Suprapubic skin (tissue), 4 donors: ENCODE results near the gene NAA80. TPM values are rescaled to one million over a fixed set of nuclear protein-coding genes. Genes with fewer than 3 reads are reported as not detected.

Experiments used
- DNase-seq, 2 donors: peaks; one replicate each; pipeline ENCODE4 v3.0.0-alpha.2; 2019; ENCODE audit warnings: low spot score in 2 of 2
- H3K27ac ChIP-seq: fragments of 200-600 bp; sonication (generic); one replicate; pipeline ENCODE4 v1.5.1; 2019
- H3K27me3 ChIP-seq: fragments of 200-600 bp; sonication (generic); one replicate; pipeline ENCODE4 v1.5.1; 2019
- H3K36me3 ChIP-seq: fragments of 200-600 bp; sonication (generic); one replicate; pipeline ENCODE4 v1.5.1; 2019
- H3K4me1 ChIP-seq: fragments of 200-600 bp; sonication (generic); one replicate; pipeline ENCODE4 v1.5.1; 2019
- H3K4me3 ChIP-seq: fragments of 200-600 bp; sonication (generic); one replicate; pipeline ENCODE4 v1.5.1; 2019; ENCODE audit warnings: mild to moderate bottlenecking
- H3K9me3 ChIP-seq: fragments of 200-600 bp; sonication (generic); one replicate; pipeline ENCODE4 v1.5.1; 2019
- CTCF ChIP-seq, 2 donors: fragments of 200-600 bp in 1 of 2; fragments of 450-650 bp in 1 of 2; sonication (generic) in 1 of 2; IDR thresholded peaks; one replicate each; pipeline ENCODE4 v1.5.1; 2016 to 2019; ENCODE audit warnings: antibody characterized with exemption in 2 of 2, mild to moderate bottlenecking in 1 of 2, moderate library complexity in 1 of 2
- EP300 ChIP-seq: sonication (generic); formaldehyde crosslinking; IDR thresholded peaks from one replicate; pipeline ENCODE4 v1.6.1; 2017; ENCODE audit warnings: antibody characterized with exemption
- POLR2A ChIP-seq, 2 donors: fragments of 450-650 bp; IDR thresholded peaks; one replicate each; pipeline ENCODE4 v1.6.1; 2017; ENCODE audit warnings: antibody characterized with exemption in 2 of 2, mild to moderate bottlenecking in 2 of 2, moderate library complexity in 2 of 2
- POLR2AphosphoS5 ChIP-seq, 3 donors: sonication (generic); formaldehyde crosslinking; IDR thresholded peaks; one replicate each; pipeline ENCODE4 v1.6.1; 2017; ENCODE audit warnings: antibody characterized with exemption in 3 of 3
- WGBS: methylation state at CpG from one replicate; pipeline ENCODE4 v1.1.5; 2018; 5-methylcytosine and 5-hydroxymethylcytosine counted together
- total RNA-seq, 4 donors: library from RNA; depleted of rRNA; stranded (reverse); fragments of >200 nt; gene quantifications; one replicate each; pipeline ENCODE4 v1.1.0, GENCODE V29; 2016

NAA80 gene
- total RNA-seq, 4 donors from 2014 or later: 19.5 to 23.4 (median 20.3) TPM

DNA sequence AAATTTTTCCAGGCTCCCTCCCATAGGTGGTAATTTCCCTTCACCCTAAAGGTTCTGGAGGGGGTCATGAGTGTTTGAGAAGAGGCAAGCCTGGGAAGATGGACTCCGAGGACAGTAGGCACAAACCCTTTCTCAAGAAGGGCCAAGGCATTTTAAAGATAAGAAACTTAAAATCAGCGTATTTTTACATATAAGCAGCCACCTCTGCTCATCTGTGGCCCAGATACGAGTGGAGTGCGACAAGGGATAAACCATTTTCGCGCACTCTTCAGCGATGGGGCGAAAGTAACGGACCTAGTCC is 40.9 kb upstream of the NAA80 start:
- H3K36me3 ChIP-seq: no peaks in the 10 kb centered on the region
- H3K4me1 ChIP-seq: peaks cover 70% of the 10 kb centered on the region
- peak overlapping the region; percentile 94 for H3K27ac ChIP-seq
- no peaks in the 10 kb centered on the region for H3K9me3 ChIP-seq
- H3K4me3 ChIP-seq: peak overlapping the region; percentile 73
- H3K27me3 ChIP-seq: no peaks in the 10 kb centered on the region
- no peak for TF ChIP-seq POLR2A (IDR thresholded peaks at IDR 0.05)
- TF ChIP-seq EP300: no peak
- no peak for TF ChIP-seq CTCF (IDR thresholded peaks at IDR 0.05)
- TF ChIP-seq POLR2AphosphoS5 (IDR thresholded peaks at IDR 0.05): no peak
- no peak for DNase-seq
- WGBS: 12% methylated on average over 9 of the region's 9 CpGs

GRCh38 chr3:50339485-50340146 is 40.4 kb upstream of the NAA80 start:
- H3K4me1 ChIP-seq: peaks cover 71% of the 10 kb centered on the region

GRCh38 chr3:50338965-50339364 is 39.8 kb upstream of the NAA80 start:
- Histone ChIP-seq H3K36me3 (no peaks in the 10 kb centered on the region), H3K4me3 (peak overlapping the region; percentile 73), H3K9me3 (no peaks in the 10 kb centered on the region), H3K27ac (peak overlapping the region; percentile 94), H3K27me3 (no peaks in the 10 kb centered on the region), H3K4me1 (peaks cover 78% of the 10 kb centered on the region)
- DNase-seq: no peak
- 70% methylated on average over 5 of the region's 5 CpGs for WGBS
- TF ChIP-seq CTCF (IDR thresholded peaks at IDR 0.05): no peak

More at GRCh38 chr3:50339485-50340146, 40.4 kb upstream of the NAA80 start:
- TF ChIP-seq POLR2AphosphoS5 (IDR thresholded peaks at IDR 0.05) (no peak), CTCF (IDR thresholded peaks at IDR 0.05) (no peak), EP300 (no peak), POLR2A (IDR thresholded peaks at IDR 0.05) (no peak)
- Histone ChIP-seq H3K9me3 (no peaks in the 10 kb centered on the region), H3K27me3 (no peaks in the 10 kb centered on the region), H3K27ac (peak overlapping the region; percentile 94), H3K36me3 (no peaks in the 10 kb centered on the region), H3K4me3 (peak overlapping the region; percentile 73)
- 75% methylated on average over 14 of the region's 14 CpGs for WGBS
- no peak for DNase-seq

- peaks cover 2% of the 10 kb centered on the region for H3K36me3 ChIP-seq
- no peaks in the 10 kb centered on the region for H3K27me3 ChIP-seq
- H3K27ac ChIP-seq: peak overlapping the region; percentile 94
- WGBS: no CpG with 5 or more reads among the region's 79 CpGs
- H3K4me3 ChIP-seq: peak overlapping the region; percentile 73
- no peaks in the 10 kb centered on the region for H3K9me3 ChIP-seq
- peak in 1 of 2 donors; percentile 49 for TF ChIP-seq POLR2A (IDR thresholded peaks at IDR 0.05)
- no peak for TF ChIP-seq EP300
- TF ChIP-seq POLR2AphosphoS5 (IDR thresholded peaks at IDR 0.05): peak; percentile 45 to 90 (median 49)
- no peak for TF ChIP-seq CTCF (IDR thresholded peaks at IDR 0.05)
- peak; percentile 100 for DNase-seq
- H3K4me1 ChIP-seq: peaks cover 90% of the 10 kb centered on the region
These were observed 38.1 kb upstream of the NAA80 start for GRCh38 chr3:50337175-50337861.

DNA sequence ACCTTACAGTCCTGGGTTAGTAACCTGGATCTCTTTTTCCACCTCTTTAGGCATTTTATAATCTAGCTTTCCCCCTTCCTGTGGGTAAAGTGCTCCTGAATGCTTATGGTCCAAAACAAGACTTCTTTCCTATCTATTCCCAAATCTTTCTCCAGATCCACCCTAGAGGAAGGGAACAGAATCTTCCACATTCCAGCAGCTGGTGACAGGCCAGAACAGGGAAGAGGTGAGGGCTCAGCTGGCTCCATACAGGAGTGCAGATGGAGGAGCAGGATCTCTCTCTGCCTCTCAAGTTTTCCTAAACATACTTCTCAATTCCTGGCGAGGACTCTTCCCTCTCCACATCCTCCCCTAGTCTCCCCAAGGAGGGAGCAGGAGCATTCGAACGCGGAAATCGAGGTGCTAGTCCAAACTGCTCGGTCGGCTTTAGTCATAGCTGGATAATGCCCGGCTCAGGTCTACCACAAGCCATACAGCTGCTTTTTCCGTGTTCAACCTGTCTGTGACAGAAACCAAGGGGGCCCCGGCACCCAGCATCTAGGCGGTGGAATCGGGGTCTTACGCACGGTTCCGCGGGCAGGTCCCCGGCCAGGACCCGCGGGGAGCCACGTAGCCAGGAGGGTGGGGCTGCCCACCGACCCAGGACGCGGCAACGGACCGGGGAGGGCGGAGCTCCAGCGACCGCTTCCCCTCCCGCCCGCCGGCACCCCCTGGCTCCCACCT is 37.4 kb upstream of the NAA80 start:
- H3K9me3 ChIP-seq: no peaks in the 10 kb centered on the region
- H3K27me3 ChIP-seq: no peaks in the 10 kb centered on the region
- H3K36me3 ChIP-seq: peaks cover 9% of the 10 kb centered on the region
- no peak for DNase-seq
- peaks cover 87% of the 10 kb centered on the region for H3K4me1 ChIP-seq
- no peak for TF ChIP-seq CTCF (IDR thresholded peaks at IDR 0.05)
- TF ChIP-seq POLR2AphosphoS5 (IDR thresholded peaks at IDR 0.05): no peak
- no peak for TF ChIP-seq POLR2A (IDR thresholded peaks at IDR 0.05)
- TF ChIP-seq EP300: no peak
- peak overlapping the region; percentile 94 for H3K27ac ChIP-seq
- WGBS: 0% methylated on average over 11 of the region's 31 CpGs
- peak overlapping the region; percentile 73 for H3K4me3 ChIP-seq
